GM19193 (cell line): ENCODE data around the gene LRRC3C.

Experiments
- POLR2A ChIP-seq: IDR thresholded peaks from 4 replicates; pipeline ENCODE4 v1.6.1; 2011; ENCODE audit not compliant: insufficient read depth, insufficient read length; ENCODE audit errors: extremely low read depth

The LRRC3C gene

GRCh38 chr17:39922006-39922405 lies 5.5 kb upstream of the LRRC3C start:
- no peak for TF ChIP-seq POLR2A

DNA sequence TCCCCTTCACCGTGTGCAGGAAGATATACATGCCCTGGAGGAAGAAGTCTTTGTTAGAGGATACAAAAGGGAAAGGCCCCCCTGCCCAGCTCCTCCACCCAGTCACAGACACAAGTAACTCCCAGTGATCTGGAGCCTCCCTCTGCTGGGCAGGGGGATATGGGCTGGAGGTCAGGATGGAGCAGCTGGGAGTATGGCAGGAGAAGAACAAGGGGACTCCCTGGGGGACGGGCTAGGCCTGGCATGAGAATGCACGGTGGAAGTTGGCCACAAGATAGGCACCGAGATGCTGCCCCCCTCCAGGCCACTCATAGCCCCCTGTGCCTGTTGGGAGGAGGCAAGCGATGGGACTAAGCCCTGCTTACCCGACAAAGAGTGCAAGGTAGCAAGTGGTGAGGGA lies 4.3 kb upstream of the LRRC3C start:
- TF ChIP-seq POLR2A, result no peak

- TF ChIP-seq POLR2A, result no peak
These were observed 3.5 kb upstream of the LRRC3C start for GRCh38 chr17:39923836-39924690.

GRCh38 chr17:39924691-39925055 lies 2.9 kb upstream of the LRRC3C start:
- TF ChIP-seq POLR2A, result no peak

- no peak for TF ChIP-seq POLR2A
These were observed 2.0 kb upstream of the LRRC3C start for GRCh38 chr17:39925282-39926134.

- TF ChIP-seq POLR2A, result no peak
These were observed 1.4 kb upstream of the LRRC3C start for GRCh38 chr17:39926135-39926587.

- TF ChIP-seq POLR2A, result peak; percentile 59
These were observed 888 bp upstream of the LRRC3C start for GRCh38 chr17:39926588-39927100.

DNA sequence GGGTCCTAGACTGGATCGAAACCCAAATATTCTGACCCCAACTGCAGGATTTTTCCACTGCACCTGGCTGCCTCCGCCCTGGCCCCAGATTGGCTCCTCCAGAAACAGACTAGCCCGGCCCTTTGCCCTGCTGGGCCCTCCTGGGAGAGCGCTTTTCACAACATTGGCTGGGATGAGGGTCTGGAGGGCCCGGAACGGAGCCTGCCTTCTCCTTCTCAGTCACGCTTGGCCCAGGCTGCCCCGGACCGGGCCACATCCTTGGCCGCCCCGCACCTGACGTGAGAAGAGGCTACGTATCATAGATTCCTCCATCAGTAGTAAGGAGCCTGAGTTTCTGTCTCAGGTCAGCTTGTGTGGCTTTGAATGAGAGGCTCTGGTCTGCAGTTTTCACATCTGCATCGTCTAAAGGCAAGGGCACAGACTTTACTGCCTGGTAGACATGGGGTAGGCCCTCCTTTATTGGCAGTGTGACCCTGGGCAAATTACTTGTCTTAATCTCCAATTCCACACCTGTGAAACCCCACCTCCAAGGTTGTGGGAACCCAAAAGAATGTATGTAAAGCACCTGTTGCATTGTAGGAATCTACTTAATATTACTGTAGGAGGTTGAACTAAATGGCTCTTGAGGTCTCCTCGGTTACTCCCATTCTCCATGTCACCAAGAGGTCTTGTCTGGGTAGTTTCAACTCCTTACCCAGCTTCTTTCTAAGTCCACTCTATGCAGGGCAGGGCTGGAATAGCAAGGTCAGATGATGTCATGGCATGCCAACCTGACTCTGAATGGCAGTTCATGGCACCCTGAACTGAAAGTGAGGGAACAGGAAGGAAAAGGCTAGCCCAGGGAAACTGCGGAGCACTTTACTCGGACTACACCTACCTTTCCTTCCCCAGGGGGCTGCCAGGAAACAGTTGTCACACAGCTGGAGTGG lies 661 bp downstream of the LRRC3C start:
- no peak for TF ChIP-seq POLR2A

GRCh38 chr17:39928858-39929645 lies 1.5 kb downstream of the LRRC3C start:
- no peak for TF ChIP-seq POLR2A

GRCh38 chr17:39929646-39930407 lies 2.3 kb downstream of the LRRC3C start:
- TF ChIP-seq POLR2A, result no peak

DNA sequence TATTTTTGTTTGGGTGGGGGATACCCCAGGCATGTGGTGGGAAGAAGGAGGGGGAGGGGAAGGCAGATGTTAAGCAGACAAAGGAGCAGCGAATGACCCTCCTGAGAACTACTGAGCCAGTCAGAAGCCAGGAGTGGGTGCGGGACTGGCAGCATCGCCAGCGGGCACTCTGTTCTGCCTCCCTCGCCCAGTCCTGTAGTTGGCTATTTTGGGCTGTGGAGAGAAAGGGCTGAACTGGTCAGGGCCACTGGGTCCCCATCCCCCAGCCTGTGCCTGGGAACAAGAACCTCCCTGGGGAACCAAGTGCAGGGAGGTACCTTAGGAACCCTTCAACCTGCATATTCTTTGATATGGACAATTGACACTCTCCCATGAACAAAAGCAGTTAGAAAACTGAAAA lies 6.4 kb downstream of the LRRC3C start:
- TF ChIP-seq POLR2A, result no peak

DNA sequence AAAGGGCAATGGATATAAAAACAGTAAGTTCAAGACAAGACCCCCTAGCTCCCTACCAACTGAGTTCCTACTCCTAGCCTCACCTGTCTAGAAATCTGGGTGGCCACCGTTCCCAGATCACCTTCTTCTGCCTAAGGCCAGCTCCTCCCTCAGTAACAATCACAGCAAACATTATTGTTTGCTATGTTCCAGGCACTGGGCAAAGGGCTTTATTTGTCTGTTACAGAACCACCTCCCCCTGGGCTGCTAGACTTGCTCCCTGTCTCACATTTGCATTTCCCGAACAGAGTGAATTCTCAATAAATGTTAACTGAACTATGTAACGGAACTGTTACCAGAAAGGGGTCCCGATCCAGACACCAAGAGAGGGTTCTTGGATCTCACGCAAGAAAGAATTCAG lies 6.8 kb downstream of the LRRC3C start:
- no peak for TF ChIP-seq POLR2A

DNA sequence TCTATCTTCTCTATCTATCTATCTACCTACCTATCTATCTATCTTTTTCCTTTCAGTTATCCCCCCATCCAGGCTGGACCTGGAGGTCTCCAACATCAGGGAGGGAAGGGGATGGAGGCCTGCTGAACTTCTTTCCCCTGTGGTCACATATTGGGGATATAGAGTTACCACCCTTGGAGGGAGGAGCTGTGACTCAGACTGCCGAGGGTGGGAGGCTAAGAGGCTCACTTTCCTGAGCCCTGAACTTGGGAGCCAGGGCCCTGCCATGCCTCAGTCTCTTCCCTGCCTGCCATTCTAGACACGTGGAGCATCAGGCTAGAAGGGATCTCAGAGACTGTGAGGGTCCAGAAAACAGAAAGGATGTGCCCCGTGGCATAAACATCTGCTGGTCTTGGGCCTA lies 8.4 kb downstream of the LRRC3C start:
- TF ChIP-seq POLR2A, result no peak
